HEK293 (cell line): Measurements from ENCODE around the gene THSD7A.

Source experiments
- CTCF ChIP-seq: fragments of 450-650 bp; formaldehyde crosslinking; IDR thresholded peaks from 2 replicates; pipeline ENCODE4 v1.5.1; 2016; ENCODE audit warnings: missing biosample characterization, missing genetic modification characterization
- GLI4 ChIP-seq: fragments of 450-650 bp; formaldehyde crosslinking; IDR thresholded peaks from 2 replicates; pipeline ENCODE4 v1.5.1; 2016; ENCODE audit warnings: missing biosample characterization, missing genetic modification characterization
- ZBTB7A ChIP-seq: fragments of 450-650 bp; formaldehyde crosslinking; IDR thresholded peaks from 2 replicates; pipeline ENCODE4 v1.5.1; 2016; ENCODE audit warnings: low read depth, missing biosample characterization, missing genetic modification characterization
- ZFP37 ChIP-seq: fragments of 450-650 bp; formaldehyde crosslinking; IDR thresholded peaks from 2 replicates; pipeline ENCODE4 v1.5.1; 2016; ENCODE audit warnings: missing biosample characterization, missing genetic modification characterization
- ZNF350 ChIP-seq: fragments of 450-650 bp; formaldehyde crosslinking; IDR thresholded peaks from 2 replicates; pipeline ENCODE4 v1.5.0; 2017; ENCODE audit warnings: missing biosample characterization, mild to moderate bottlenecking, missing genetic modification characterization
- ZNF366 ChIP-seq: fragments of 450-650 bp; formaldehyde crosslinking; conservative IDR thresholded peaks from 2 replicates; pipeline ENCODE4 v1.5.1; 2016; ENCODE audit warnings: missing biosample characterization, missing genetic modification characterization
- ZNF501 ChIP-seq: fragments of 450-650 bp; formaldehyde crosslinking; IDR thresholded peaks from 2 replicates; pipeline ENCODE4 v1.5.1; 2016; ENCODE audit warnings: missing biosample characterization, missing genetic modification characterization
- ZNF76 ChIP-seq: fragments of 450-650 bp; formaldehyde crosslinking; IDR thresholded peaks from 2 replicates; pipeline ENCODE4; 2016; ENCODE audit warnings: low read depth, missing biosample characterization, missing genetic modification characterization, borderline replicate concordance
- ZSCAN5A ChIP-seq: fragments of 450-650 bp; formaldehyde crosslinking; IDR thresholded peaks from 2 replicates; pipeline ENCODE4 v1.5.1; 2016; ENCODE audit warnings: missing biosample characterization, missing genetic modification characterization

- TF ChIP-seq ZNF350 = no peak
- TF ChIP-seq CTCF (tag by site-specific recombination) = no peak
- TF ChIP-seq ZFP37 (tag by site-specific recombination) = no peak
- no peak for TF ChIP-seq ZNF501 (tag by site-specific recombination)
- no peak for TF ChIP-seq ZSCAN5A (tag by site-specific recombination)
- TF ChIP-seq ZBTB7A (tag by site-specific recombination) = no peak
- TF ChIP-seq ZNF76 (tag by site-specific recombination) = no peak
- TF ChIP-seq ZNF366 (tag by site-specific recombination) = no peak
- TF ChIP-seq GLI4 (tag by site-specific recombination) = no peak
Measured at GRCh38 chr7:11865671-11866070, 33.7 kb upstream of the THSD7A start.
